RWPE2 (cell line): ENCODE data around the gene RABGAP1L.
"Not testable (repeated sequence)": the region's sequence is repeated elsewhere in the genome, so short reads cannot be mapped to it uniquely, and the experiment has no call there.

ENCODE experiments used
- ATAC-seq: fragments of 200-7000 bp; cut with Tn5 transposase; 3 replicates; pipeline ENCODE4 v1.9.1; 2021; ENCODE audit warnings: low read depth
- DNase-seq: peaks from one replicate; pipeline ENCODE4 v3.0.0-alpha.2; 2020; ENCODE audit warnings: low spot score
- H3K27ac ChIP-seq: fragments of 450-650 bp; 2 replicates; pipeline ENCODE4 v1.5.1; 2017; ENCODE audit warnings: mild to moderate bottlenecking; ENCODE audit not compliant: poor library complexity, severe bottlenecking
- H3K27me3 ChIP-seq: fragments of 250-450 bp; sonication (Bioruptor Pico); 2 replicates; pipeline ENCODE4 v1.5.1; 2021; ENCODE audit warnings: mild to moderate bottlenecking, moderate library complexity; ENCODE audit not compliant: insufficient read depth, poor library complexity, severe bottlenecking
- H3K36me3 ChIP-seq: fragments of 250-450 bp; sonication (Bioruptor Pico); 2 replicates; pipeline ENCODE4 v1.5.1; 2020; ENCODE audit warnings: low read depth, mild to moderate bottlenecking, moderate library complexity
- H3K4me1 ChIP-seq: fragments of 250-450 bp; sonication (Bioruptor Pico); 2 replicates; pipeline ENCODE4 v1.5.1; 2021; ENCODE audit warnings: mild to moderate bottlenecking, moderate library complexity; ENCODE audit not compliant: insufficient read depth, poor library complexity, severe bottlenecking
- H3K4me3 ChIP-seq: fragments of 250-450 bp; sonication (Bioruptor Pico); 2 replicates; pipeline ENCODE4 v1.5.1; 2021; ENCODE audit warnings: mild to moderate bottlenecking, moderate library complexity; ENCODE audit not compliant: severe bottlenecking
- H3K9me3 ChIP-seq: fragments of 250-450 bp; sonication (Bioruptor Pico); 2 replicates; pipeline ENCODE4 v1.5.1; 2021; ENCODE audit warnings: mild to moderate bottlenecking, moderate library complexity; ENCODE audit not compliant: severe bottlenecking
- TF ChIP-seq, protein P1 (sequence below): fragments of 450-650 bp; IDR thresholded peaks from one replicate; pipeline ENCODE4 v1.5.1; 2017; ENCODE audit warnings: mild to moderate bottlenecking, moderate library complexity; ENCODE audit not compliant: poor library complexity, severe bottlenecking

RABGAP1L gene

DNA sequence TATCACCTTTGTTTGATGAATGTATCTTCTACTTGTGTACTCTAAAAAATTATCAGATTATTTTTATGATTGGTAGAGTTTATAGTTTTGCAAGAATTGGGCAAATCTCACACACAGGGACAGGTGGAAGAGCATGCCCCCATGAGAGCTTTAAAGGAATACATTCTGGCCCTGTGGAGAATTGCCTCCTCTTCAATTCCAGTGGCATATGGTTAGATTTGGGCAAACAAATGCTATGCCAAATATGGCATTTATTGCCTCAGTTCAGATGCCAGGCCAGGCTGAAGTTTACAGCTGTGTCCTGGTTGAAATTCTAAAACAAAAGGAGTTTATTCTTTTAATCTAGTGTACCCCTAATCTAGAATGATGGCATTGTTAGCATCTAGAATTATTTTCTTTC, 678.1 kb downstream of the RABGAP1L start:
- no peak for DNase-seq
- H3K36me3 ChIP-seq: no peaks in the 10 kb centered on the region
- no peak for ATAC-seq
- H3K27me3 ChIP-seq: no peaks in the 10 kb centered on the region
- TF ChIP-seq, protein P1, sequence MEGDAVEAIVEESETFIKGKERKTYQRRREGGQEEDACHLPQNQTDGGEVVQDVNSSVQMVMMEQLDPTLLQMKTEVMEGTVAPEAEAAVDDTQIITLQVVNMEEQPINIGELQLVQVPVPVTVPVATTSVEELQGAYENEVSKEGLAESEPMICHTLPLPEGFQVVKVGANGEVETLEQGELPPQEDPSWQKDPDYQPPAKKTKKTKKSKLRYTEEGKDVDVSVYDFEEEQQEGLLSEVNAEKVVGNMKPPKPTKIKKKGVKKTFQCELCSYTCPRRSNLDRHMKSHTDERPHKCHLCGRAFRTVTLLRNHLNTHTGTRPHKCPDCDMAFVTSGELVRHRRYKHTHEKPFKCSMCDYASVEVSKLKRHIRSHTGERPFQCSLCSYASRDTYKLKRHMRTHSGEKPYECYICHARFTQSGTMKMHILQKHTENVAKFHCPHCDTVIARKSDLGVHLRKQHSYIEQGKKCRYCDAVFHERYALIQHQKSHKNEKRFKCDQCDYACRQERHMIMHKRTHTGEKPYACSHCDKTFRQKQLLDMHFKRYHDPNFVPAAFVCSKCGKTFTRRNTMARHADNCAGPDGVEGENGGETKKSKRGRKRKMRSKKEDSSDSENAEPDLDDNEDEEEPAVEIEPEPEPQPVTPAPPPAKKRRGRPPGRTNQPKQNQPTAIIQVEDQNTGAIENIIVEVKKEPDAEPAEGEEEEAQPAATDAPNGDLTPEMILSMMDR: no peak
- H3K4me1 ChIP-seq: no peaks in the 10 kb centered on the region
- H3K27ac ChIP-seq: no peak overlapping the region
- H3K4me3 ChIP-seq: no peak overlapping the region
- no peaks in the 10 kb centered on the region for H3K9me3 ChIP-seq

DNA sequence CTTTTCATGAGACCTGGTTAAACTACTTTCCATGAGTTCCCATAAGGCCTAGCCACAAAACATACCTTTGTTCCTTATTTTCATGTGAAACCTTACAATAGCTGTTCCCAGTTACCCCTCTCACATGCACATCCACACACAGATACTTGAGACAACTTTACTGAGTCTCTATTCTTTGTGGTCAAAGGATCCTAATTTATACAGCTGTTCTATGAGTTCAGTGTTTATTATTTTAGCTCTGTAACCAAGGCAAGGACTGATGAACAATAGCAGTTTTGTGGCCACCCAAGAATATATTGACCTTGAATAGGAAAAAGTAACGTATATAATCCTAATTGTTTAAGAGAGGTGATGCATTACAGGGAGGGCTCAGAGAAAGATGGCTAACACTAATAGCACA, 679.9 kb downstream of the RABGAP1L start:
- TF ChIP-seq, protein P1: no peak
- H3K9me3 ChIP-seq: no peaks in the 10 kb centered on the region
- ATAC-seq (no peak), DNase-seq (no peak)
- no peaks in the 10 kb centered on the region for H3K4me1 ChIP-seq
- H3K36me3 ChIP-seq: no peaks in the 10 kb centered on the region
- no peaks in the 10 kb centered on the region for H3K27me3 ChIP-seq
- H3K4me3 ChIP-seq: no peak overlapping the region
- no peak overlapping the region for H3K27ac ChIP-seq

GRCh38 chr1:174841747-174842146, 682.4 kb downstream of the RABGAP1L start:
- ATAC-seq (no peak), DNase-seq (no peak)
- H3K9me3 ChIP-seq: no peaks in the 10 kb centered on the region
- TF ChIP-seq, protein P1: no peak
- no peaks in the 10 kb centered on the region for H3K36me3 ChIP-seq
- H3K27me3 ChIP-seq: no peaks in the 10 kb centered on the region
- no peaks in the 10 kb centered on the region for H3K4me1 ChIP-seq
- H3K4me3 ChIP-seq: no peak overlapping the region
- H3K27ac ChIP-seq: no peak overlapping the region

DNA sequence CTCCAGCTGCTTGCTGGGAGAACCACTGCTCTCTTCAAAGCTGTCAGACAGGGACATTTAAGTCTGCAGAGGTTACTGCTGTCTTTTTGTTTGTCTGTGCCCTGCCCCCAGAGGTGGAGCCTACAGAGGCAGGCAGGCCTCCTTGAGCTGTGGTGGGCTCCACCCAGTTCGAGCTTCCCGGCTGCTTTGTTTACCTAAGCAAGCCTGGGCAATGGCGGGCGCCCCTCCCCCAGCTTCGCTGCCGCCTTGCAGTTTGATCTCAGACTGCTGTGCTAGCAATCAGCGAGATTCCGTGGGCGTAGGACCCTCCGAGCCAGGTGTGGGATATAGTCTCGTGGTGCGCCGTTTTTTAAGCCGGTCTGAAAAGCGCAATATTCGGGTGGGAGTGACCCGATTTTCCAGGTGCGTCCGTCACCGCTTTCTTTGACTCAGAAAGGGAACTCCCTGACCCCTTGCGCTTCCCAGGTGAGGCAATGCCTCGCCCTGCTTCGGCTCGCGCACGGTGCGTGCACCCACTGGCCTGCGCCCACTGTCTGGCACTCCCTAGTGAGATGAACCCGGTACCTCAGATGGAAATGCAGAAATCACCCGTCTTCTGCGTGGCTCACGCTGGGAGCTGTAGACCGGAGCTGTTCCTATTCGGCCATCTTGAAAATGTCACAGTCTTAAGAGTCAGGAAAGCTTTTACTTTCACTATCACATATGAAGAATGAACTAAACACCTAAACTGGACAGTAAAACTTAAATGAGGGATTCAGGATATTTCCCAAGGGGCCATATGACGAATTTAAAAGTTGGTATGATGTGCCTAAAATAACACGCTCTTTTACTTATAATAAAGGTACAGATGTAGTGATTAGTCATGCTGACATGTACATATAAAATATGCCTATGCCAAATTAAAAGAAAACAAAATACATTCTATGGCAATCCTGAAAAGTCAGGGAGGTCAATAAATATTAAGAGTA, 689.6 kb downstream of the RABGAP1L start:
- Histone ChIP-seq H3K4me3 (peak overlapping the region; percentile 47), H3K27ac (peak overlapping the region; percentile 96)
- DNase-seq, H3K27me3 ChIP-seq, H3K36me3 ChIP-seq, H3K9me3 ChIP-seq, H3K4me1 ChIP-seq: not testable (repeated sequence)
- peak; percentile 96 for ATAC-seq

DNA sequence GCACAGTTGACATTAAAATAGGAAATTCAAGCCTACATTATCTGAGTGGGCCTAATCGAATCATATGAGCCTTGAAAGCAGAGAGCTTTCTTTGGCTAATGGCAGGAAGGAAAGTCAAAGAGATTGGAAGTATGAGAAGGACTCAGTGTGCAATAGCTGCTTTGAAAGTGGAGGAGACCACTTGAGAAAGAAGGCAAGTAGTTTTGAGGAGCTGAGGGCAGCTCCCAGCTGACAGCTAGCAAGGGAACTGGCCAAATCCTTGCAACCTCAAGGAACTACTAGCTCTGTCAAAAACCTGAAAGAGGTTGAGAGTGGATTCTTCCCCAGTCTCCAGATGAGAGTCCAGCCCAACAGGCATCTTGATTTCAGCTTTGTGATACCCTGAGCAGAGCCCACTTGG, 691.4 kb downstream of the RABGAP1L start:
- TF ChIP-seq, protein P1: no peak
- H3K27ac ChIP-seq: peak overlapping the region; percentile 96
- no peaks in the 10 kb centered on the region for H3K27me3 ChIP-seq
- H3K4me3 ChIP-seq: no peak overlapping the region
- ATAC-seq: no peak
- H3K4me1 ChIP-seq: peaks cover 10% of the 10 kb centered on the region
- no peaks in the 10 kb centered on the region for H3K9me3 ChIP-seq
- no peaks in the 10 kb centered on the region for H3K36me3 ChIP-seq
- no peak for DNase-seq
